ENCODE results near the gene ZNF592.

DNA sequence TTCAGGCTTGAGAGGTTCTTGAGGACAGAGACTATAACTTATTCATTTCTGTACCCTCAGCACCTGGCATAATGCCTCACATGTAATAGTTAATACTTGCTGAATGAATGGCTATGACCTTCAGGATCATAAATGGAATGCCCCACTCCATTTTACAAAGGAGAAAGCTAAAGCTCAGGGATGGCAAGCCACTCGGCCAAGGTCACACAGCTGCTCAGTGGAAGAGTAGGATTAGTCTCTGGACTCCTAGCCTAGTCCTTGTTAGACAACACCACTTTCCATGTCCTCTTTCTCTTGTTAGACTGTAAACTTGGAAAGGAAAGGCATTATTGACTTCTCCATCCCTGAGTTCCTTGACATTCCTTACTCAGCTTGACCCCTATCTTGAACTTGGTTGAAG is 65.5 kb downstream of the ZNF592 start:
- TF ChIP-seq CTCF (IDR thresholded peaks at IDR 0.05) (no peak), POLR2AphosphoS5 (IDR thresholded peaks at IDR 0.05) (no peak), POLR2A (IDR thresholded peaks at IDR 0.05) (no peak), EP300 (IDR thresholded peaks at IDR 0.05) (no peak)

Data from sigmoid colon (tissue), 4 donors.